NB4 (cell line): Measurements from ENCODE around the gene TMED9.

ENCODE experiments used
- DNase-seq: peaks from one replicate; pipeline ENCODE4 v3.0.0; 2010; ENCODE audit warnings: low read depth
- H3K4me3 ChIP-seq: one replicate; pipeline ENCODE4 v1.5.1; 2011; ENCODE audit warnings: mild to moderate bottlenecking, low read depth, low read length, moderate library complexity
- CTCF ChIP-seq: IDR thresholded peaks from one replicate; pipeline ENCODE4 v1.5.1; 2012; ENCODE audit warnings: low read depth, low read length
- MAX ChIP-seq: IDR thresholded peaks from 2 replicates; pipeline ENCODE4 v1.6.1; 2011; ENCODE audit warnings: low read depth, low read length
- MYC ChIP-seq: IDR thresholded peaks from 2 replicates; pipeline ENCODE4 v1.6.1; 2011; ENCODE audit warnings: low read depth, low read length
- POLR2A ChIP-seq: IDR thresholded peaks from 2 replicates; pipeline ENCODE4 v1.6.1; 2011; ENCODE audit warnings: mild to moderate bottlenecking; ENCODE audit not compliant: insufficient read length; ENCODE audit errors: extremely low read depth

TMED9 gene

GRCh38 chr5:177591690-177592009 lies 353 bp upstream of the TMED9 start:
- no peak for DNase-seq
- no peak for TF ChIP-seq MAX
- TF ChIP-seq POLR2A: no peak
- TF ChIP-seq CTCF: no peak
- no peak for TF ChIP-seq MYC
- peak overlapping the region; percentile 57 for H3K4me3 ChIP-seq

- no peak for TF ChIP-seq MYC
- no peak for TF ChIP-seq MAX
- no peak for TF ChIP-seq POLR2A
- peak overlapping the region; percentile 79 for H3K4me3 ChIP-seq
These were observed 902 bp downstream of the TMED9 start for GRCh38 chr5:177592905-177593304.

DNA sequence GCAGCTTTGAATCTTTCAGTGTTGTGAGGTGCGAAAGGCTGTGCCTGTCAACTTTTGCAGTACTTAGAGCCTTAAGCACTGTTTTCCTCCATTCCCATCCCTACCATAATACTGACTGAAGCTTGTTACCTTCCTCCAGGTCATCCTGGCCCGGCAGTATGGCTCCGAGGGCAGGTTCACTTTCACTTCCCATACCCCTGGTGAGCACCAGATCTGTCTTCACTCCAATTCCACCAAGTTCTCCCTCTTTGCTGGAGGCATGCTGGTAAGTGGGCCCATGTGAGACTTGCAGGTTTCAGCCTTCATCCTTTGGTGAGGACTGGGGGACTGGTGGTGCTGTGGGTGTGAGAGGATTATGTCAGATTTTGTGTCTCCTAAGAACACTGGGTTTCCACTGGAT lies 1.5 kb downstream of the TMED9 start:
- H3K4me3 ChIP-seq: peak overlapping the region; percentile 79
- TF ChIP-seq CTCF (no peak), MAX (no peak), POLR2A (no peak), MYC (no peak)
- DNase-seq: no peak

More at GRCh38 chr5:177592905-177593304, 902 bp downstream of the TMED9 start:
- no peak for DNase-seq

- no peak overlapping the region for H3K4me3 ChIP-seq
- TF ChIP-seq CTCF (no peak), MAX (no peak), POLR2A (no peak), MYC (no peak)
- no peak for DNase-seq
These were observed 2.1 kb downstream of the TMED9 start for GRCh38 chr5:177594071-177594470.

- no peak for DNase-seq
- TF ChIP-seq POLR2A (no peak), MYC (no peak), CTCF (no peak), MAX (no peak)
- no peak overlapping the region for H3K4me3 ChIP-seq
These were observed 3.1 kb downstream of the TMED9 start for GRCh38 chr5:177595026-177595585.

GRCh38 chr5:177595991-177596774 lies 4.2 kb downstream of the TMED9 start:
- DNase-seq: no peak
- TF ChIP-seq CTCF (no peak), MAX (no peak), MYC (no peak), POLR2A (no peak)
- no peak overlapping the region for H3K4me3 ChIP-seq
